ENCODE measurements around the gene PEX16. TPM values are rescaled to one million over a fixed set of nuclear protein-coding genes. Genes with fewer than 3 reads are reported as not detected.

The PEX16 gene
- total and polyA plus RNA-seq, 9 of the 15 experiments (the other 6 are each of a cell fraction or from before 2014, with no cell fraction given) = 1.5 to 43.9 (median 14.6) TPM

DNA sequence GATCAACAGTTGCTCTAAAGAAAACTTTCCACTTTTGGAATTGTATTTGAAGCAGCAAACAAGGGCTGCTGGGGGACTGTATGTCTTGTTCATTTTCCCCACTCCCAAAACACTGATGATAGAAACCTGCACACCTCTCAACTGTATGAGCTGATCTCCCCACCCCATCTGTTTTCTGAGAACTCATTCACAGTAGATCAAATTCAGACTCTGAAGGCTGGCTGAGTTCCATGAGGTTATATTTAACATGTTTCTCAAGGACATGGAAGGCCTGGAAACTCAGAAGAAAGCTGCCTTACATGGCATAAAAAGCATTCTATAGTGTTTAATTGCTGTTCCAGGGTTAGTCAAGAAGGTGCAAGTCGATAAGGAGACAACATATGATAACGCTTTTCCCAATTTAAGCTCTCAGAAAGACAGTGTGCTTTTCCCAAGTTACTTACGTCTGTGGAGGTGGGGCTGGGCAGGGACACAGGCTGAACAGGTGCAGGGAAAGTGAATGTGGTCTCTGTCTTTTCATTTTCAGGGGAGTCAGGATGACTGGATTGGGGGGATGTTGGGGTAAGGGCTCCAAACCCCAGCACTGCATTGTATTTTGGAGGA lies 27.8 kb upstream of the PEX16 start (continued):
- TF ChIP-seq XRCC3 (IDR thresholded peaks at IDR 0.05) (no peak), ZNF311 (CRISPR knock-in tag; IDR thresholded peaks at IDR 0.05) (no peak)

DNA sequence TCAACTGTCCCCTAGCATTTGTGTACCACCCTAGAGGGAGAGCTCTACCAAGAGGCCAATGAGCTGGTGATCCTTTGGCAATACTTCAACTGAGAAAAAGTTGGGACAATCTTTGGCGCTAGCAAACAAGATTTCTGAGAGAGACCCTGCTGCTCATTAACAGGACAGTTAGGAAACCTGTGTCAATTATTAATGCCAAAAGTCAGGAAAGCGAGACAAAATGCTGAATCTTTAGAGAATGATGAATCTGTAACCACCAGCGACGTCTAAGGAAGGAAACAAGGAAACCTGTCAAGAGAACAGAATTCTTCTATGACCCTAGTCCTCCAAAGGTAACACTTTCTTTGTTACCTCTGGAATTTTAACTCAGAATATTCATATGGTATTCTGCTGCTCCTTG lies 24.7 kb upstream of the PEX16 start:
- no peaks in the 10 kb centered on the region for H3K27me3 ChIP-seq (ENCODE audit: control insufficient read depth in 2 of 2, insufficient read depth in 2 of 2, low read length in 2 of 2)
- no peak overlapping the region for H3K4me3 ChIP-seq
- FAIRE-seq = no peak
- H3K4me1 ChIP-seq (replicated peaks in 1 of 2; ENCODE audit: control insufficient read depth in 2 of 2, insufficient read depth in 2 of 2, low read length in 2 of 2) = peaks cover 0 to 8% of the 10 kb centered on the region in 2 experiments; a peak in 3 of 5 replicates
- H3K9me3 ChIP-seq (replicated peaks; ENCODE audit: control insufficient read depth, insufficient read depth, low read depth, low read length) = no peaks in the 10 kb centered on the region
- DNase-seq (ENCODE audit: extremely low read depth in 1 of 4, low spot score in 3 of 4) = no peak
- POLR2A ChIA-PET = interaction anchor here (1.1 to 1.7 kb wide), 3 partner anchors 13 to 64 kb away, joined by 3 to 5 read pairs (median 4); partner anchors contain the start of gene LARGE2
- no peak overlapping the region for H3K4me2 ChIP-seq (ENCODE audit: insufficient read depth, low read length)
- WGBS (ENCODE audit: insufficient coverage, low coverage, missing lambda C conversion rate) = 78% methylated on average over 4 of the region's 4 CpGs
- CTCF ChIA-PET (ENCODE audit: low intra/inter-chr PET ratio) = no interaction called here
- in situ Hi-C loops (cut with MboI) = no loop called here
- no peaks in the 10 kb centered on the region for H4K20me1 ChIP-seq (replicated peaks; ENCODE audit: control insufficient read depth, insufficient read depth, low read length)
- intact Hi-C loops (cut with micrococcal nuclease) = loop anchor here (10.0 kb wide), 1 partner anchor 68 kb away; no protein-coding TSS in a partner anchor
- ATAC-seq = no peak
- no peaks in the 10 kb centered on the region for H3K9me1 ChIP-seq (ENCODE audit: control insufficient read depth, insufficient read depth, low read length)
- H3K9ac ChIP-seq (ENCODE audit: insufficient read depth in 1 of 2, low read depth in 2 of 2, low read length in 2 of 2) = no peak overlapping the region
- BruUV-seq (replicated peaks) = no TSS peak
- H3K36me3 ChIP-seq (ENCODE audit: control insufficient read depth, insufficient read depth, low read length) = peaks cover 21% of the 10 kb centered on the region; the same call in 2 of the 3 replicates
- no peaks in the 10 kb centered on the region for H3K79me2 ChIP-seq (ENCODE audit: control insufficient read depth, insufficient read depth, low read length)
- no peak overlapping the region for H2AFZ ChIP-seq (ENCODE audit: low read depth, low read length)
- no peak overlapping the region for H3K27ac ChIP-seq (ENCODE audit: extremely low read depth, low read depth, low read length)
- TF ChIP-seq ZNF586 (CRISPR knock-in tag; conservative IDR thresholded peaks at IDR 0.05) (no peak), RFX1 (IDR thresholded peaks at IDR 0.05) (no peak), ZC3H8 (IDR thresholded peaks at IDR 0.05) (no peak), SRSF7 (optimal IDR thresholded peaks at IDR 0.05; ENCODE audit: low read depth, low read length) (no peak), MTA3 (IDR thresholded peaks at IDR 0.05; ENCODE audit: borderline replicate concordance) (no peak), TAF15 (IDR thresholded peaks at IDR 0.05; ENCODE audit: low read depth, low read length) (no peak), NR3C1 (CRISPR knock-in tag; IDR thresholded peaks at IDR 0.05) (no peak), NEUROD1 (IDR thresholded peaks at IDR 0.05; ENCODE audit: borderline replicate concordance, low read depth, low read length, partially characterized antibody) (no peak), HMGN3 (IDR thresholded peaks at IDR 0.05; ENCODE audit: borderline replicate concordance, extremely low read depth, insufficient read length, low read depth, low read length) (no peak), ZFPM2 (CRISPR knock-in tag; IDR thresholded peaks at IDR 0.05) (no peak), SMARCB1 (IDR thresholded peaks at IDR 0.05; ENCODE audit: insufficient read length, low read depth) (no peak), MECOM (CRISPR knock-in tag; IDR thresholded peaks at IDR 0.05) (no peak)
- TF ChIP-seq, protein P1, sequence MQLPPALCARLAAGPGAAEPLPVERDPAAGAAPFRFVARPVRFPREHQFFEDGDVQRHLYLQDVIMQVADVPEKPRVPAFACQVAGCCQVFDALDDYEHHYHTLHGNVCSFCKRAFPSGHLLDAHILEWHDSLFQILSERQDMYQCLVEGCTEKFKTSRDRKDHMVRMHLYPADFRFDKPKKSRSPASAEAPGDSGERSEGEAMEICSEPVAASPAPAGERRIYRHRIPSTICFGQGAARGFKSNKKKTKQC (CRISPR knock-in tag; IDR thresholded peaks at IDR 0.05) = no peak
- TF ChIP-seq, protein P2, sequence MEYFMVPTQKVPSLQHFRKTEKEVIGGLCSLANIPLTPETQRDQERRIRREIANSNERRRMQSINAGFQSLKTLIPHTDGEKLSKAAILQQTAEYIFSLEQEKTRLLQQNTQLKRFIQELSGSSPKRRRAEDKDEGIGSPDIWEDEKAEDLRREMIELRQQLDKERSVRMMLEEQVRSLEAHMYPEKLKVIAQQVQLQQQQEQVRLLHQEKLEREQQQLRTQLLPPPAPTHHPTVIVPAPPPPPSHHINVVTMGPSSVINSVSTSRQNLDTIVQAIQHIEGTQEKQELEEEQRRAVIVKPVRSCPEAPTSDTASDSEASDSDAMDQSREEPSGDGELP (CRISPR knock-in tag; IDR thresholded peaks at IDR 0.05; ENCODE audit: borderline replicate concordance) = no peak
- TF ChIP-seq, protein P3, sequence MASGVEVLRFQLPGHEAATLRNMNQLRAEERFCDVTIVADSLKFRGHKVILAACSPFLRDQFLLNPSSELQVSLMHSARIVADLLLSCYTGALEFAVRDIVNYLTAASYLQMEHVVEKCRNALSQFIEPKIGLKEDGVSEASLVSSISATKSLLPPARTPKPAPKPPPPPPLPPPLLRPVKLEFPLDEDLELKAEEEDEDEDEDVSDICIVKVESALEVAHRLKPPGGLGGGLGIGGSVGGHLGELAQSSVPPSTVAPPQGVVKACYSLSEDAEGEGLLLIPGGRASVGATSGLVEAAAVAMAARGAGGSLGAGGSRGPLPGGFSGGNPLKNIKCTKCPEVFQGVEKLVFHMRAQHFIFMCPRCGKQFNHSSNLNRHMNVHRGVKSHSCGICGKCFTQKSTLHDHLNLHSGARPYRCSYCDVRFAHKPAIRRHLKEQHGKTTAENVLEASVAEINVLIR (CRISPR knock-in tag; IDR thresholded peaks at IDR 0.05) = no peak
- TF ChIP-seq, protein P4, sequence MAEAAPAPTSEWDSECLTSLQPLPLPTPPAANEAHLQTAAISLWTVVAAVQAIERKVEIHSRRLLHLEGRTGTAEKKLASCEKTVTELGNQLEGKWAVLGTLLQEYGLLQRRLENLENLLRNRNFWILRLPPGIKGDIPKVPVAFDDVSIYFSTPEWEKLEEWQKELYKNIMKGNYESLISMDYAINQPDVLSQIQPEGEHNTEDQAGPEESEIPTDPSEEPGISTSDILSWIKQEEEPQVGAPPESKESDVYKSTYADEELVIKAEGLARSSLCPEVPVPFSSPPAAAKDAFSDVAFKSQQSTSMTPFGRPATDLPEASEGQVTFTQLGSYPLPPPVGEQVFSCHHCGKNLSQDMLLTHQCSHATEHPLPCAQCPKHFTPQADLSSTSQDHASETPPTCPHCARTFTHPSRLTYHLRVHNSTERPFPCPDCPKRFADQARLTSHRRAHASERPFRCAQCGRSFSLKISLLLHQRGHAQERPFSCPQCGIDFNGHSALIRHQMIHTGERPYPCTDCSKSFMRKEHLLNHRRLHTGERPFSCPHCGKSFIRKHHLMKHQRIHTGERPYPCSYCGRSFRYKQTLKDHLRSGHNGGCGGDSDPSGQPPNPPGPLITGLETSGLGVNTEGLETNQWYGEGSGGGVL (CRISPR knock-in tag; IDR thresholded peaks at IDR 0.05) = no peak

Data from K562 (cell line).